RCC 7860 (cell line): Measurements from ENCODE around the gene CNOT8.
"Not testable (repeated sequence)": the region's sequence is repeated elsewhere in the genome, so short reads cannot be mapped to it uniquely, and the experiment has no call there.

Experiments used
- DNase-seq: peaks from one replicate; pipeline ENCODE4 v3.0.0-alpha.2; 2015; ENCODE audit warnings: low spot score
- FAIRE-seq: peaks from 2 replicates; lab custom pipeline; 2012; peaks lifted over from hg19 to GRCh38; lab: Jason Lieb, UNC

CNOT8 gene

GRCh38 chr5:154905601-154906000 is 47.2 kb downstream of the CNOT8 start:
- not testable (repeated sequence) for DNase-seq, FAIRE-seq

- FAIRE-seq (no peak), DNase-seq (no peak)
Observed at GRCh38 chr5:154916874-154917273, 58.4 kb downstream of the CNOT8 start.

GRCh38 chr5:154917757-154918156 is 59.3 kb downstream of the CNOT8 start:
- FAIRE-seq = no peak
- no peak for DNase-seq

- FAIRE-seq (no peak), DNase-seq (no peak)
Observed at GRCh38 chr5:154923441-154924430, 65.3 kb downstream of the CNOT8 start.
